SK-N-MC (cell line): ENCODE data around the gene SENP8.

Experiments used
- DNase-seq: peaks from one replicate; pipeline ENCODE4 v3.0.0-alpha.2; 2011; ENCODE audit warnings: low read depth, low spot score
- H3K27ac ChIP-seq: fragments of 200-600 bp; sonication (generic); 2 replicates; pipeline ENCODE4 v1.5.1; 2016; ENCODE audit warnings: mixed run types
- H3K36me3 ChIP-seq: fragments of 200-600 bp; sonication (generic); 2 replicates; pipeline ENCODE4 v1.6.1; 2017; ENCODE audit warnings: antibody characterized with exemption, low read length, mixed read lengths; ENCODE audit not compliant: insufficient read depth
- H3K4me3 ChIP-seq: fragments of 200-600 bp; sonication (generic); 2 replicates; pipeline ENCODE4 v1.5.1; 2016
- H3K9ac ChIP-seq: fragments of 200-600 bp; sonication (generic); 2 replicates; pipeline ENCODE4 v1.8.0; 2017; ENCODE audit warnings: mixed run types, mixed read lengths; ENCODE audit not compliant: insufficient read length
- H3K9me3 ChIP-seq: fragments of 200-600 bp; sonication (generic); 2 replicates; pipeline ENCODE4 v1.6.1; 2017; ENCODE audit warnings: low read depth, mild to moderate bottlenecking, antibody characterized with exemption, low read length, moderate library complexity, mixed read lengths
- EZH2 ChIP-seq: fragments of 200-600 bp; sonication (generic); IDR thresholded peaks from one replicate; pipeline ENCODE4 v1.6.1; 2017; ENCODE audit warnings: antibody characterized with exemption
- FOXP2 ChIP-seq: optimal IDR thresholded peaks from 2 replicates; pipeline ENCODE3; 2011; ENCODE audit warnings: mild to moderate bottlenecking, moderate library complexity; ENCODE audit not compliant: insufficient read depth; ENCODE audit errors: extremely low read length, control extremely low read depth
- POLR2AphosphoS5 ChIP-seq: IDR thresholded peaks from 2 replicates; pipeline ENCODE4 v1.6.1; 2012; ENCODE audit warnings: mild to moderate bottlenecking, low read depth, low read length, borderline replicate concordance

SENP8 gene

GRCh38 chr15:72173864-72174550 is 55.8 kb downstream of the SENP8 start:
- no peaks in the 10 kb centered on the region for H3K36me3 ChIP-seq
- TF ChIP-seq POLR2AphosphoS5, result no peak
- no peak for TF ChIP-seq FOXP2
- no peak for TF ChIP-seq EZH2
- H3K9ac ChIP-seq, result no peak overlapping the region
- no peak overlapping the region for H3K27ac ChIP-seq
- H3K4me3 ChIP-seq, result no peak overlapping the region
- DNase-seq, result no peak
- no peaks in the 10 kb centered on the region for H3K9me3 ChIP-seq

GRCh38 chr15:72174551-72175165 is 56.5 kb downstream of the SENP8 start:
- no peak for TF ChIP-seq FOXP2
- no peak for TF ChIP-seq EZH2
- TF ChIP-seq POLR2AphosphoS5, result no peak
- no peak overlapping the region for H3K27ac ChIP-seq

DNA sequence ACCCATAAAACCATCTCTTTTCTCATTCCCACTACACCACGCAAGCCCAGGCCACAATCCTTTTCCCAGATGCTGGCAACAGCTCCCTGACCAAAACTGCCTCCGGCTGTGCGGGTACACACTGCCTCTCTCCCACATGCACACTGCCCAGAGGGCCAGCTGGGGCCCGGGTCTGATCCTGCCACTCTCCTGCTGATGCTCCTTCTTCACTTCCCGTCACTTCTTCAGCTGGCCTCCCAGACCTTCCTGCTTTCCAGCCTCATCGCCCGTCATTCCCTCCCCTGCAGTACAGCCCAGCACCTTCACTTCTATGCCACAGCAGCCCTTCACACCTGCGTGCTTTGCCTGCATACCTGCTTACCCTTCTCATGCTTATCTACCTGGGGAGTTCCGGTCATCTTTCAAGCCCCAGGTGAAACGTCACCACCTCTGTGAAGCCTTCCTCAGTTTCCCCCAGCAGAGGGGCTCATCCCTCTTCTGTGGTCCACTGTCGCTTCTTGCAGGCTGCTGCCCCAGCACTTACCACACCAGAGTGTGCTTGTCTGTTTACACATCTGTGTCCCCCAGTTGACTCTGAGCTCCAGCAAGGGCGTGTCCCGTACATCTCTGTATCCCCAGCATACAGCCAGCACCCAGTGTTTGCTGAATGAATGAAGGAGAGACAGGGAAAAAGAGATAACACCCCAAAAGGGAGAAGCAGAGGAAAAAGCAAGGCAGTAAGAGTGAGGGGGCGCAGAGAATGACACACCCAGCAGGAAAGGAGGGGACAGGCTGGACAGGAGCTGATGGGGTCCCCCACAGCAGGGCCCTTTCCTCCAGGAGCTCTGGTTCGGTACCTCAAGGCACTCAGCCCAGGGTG is 57.2 kb downstream of the SENP8 start:
- no peak overlapping the region for H3K4me3 ChIP-seq
- H3K36me3 ChIP-seq, result no peaks in the 10 kb centered on the region
- no peak overlapping the region for H3K9ac ChIP-seq
- DNase-seq, result no peak
- no peak for TF ChIP-seq EZH2
- TF ChIP-seq FOXP2, result no peak
- TF ChIP-seq POLR2AphosphoS5, result no peak
- no peak overlapping the region for H3K27ac ChIP-seq
- no peaks in the 10 kb centered on the region for H3K9me3 ChIP-seq

More at GRCh38 chr15:72174551-72175165, 56.5 kb downstream of the SENP8 start:
- no peak overlapping the region for H3K4me3 ChIP-seq
- no peak for DNase-seq
- no peaks in the 10 kb centered on the region for H3K36me3 ChIP-seq
- H3K9me3 ChIP-seq, result no peaks in the 10 kb centered on the region
- no peak overlapping the region for H3K9ac ChIP-seq

DNA sequence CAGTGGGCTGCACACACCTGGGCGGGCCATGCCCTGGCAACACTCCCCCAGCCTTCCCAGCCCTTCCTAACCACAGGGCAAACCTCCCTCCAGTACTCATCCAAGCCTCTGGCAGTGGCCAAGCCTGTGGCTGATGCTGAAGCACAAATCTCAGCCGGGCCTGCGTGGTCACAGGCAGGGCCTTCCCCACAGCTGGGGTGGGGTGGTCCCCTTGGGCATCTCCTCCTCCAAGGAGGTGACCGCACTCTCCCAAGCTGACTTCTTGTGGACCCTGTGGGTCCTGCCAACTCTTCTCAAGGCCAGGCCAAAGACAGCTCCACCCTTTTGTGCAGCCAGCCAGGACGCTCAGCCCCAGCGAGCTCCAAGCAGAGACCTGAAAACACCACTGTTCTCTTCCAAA is 58.0 kb downstream of the SENP8 start:
- TF ChIP-seq POLR2AphosphoS5 (no peak), FOXP2 (no peak), EZH2 (no peak)
- Histone ChIP-seq H3K27ac (no peak overlapping the region), H3K36me3 (no peaks in the 10 kb centered on the region), H3K9me3 (no peaks in the 10 kb centered on the region), H3K4me3 (no peak overlapping the region), H3K9ac (no peak overlapping the region)
- DNase-seq, result no peak

DNA sequence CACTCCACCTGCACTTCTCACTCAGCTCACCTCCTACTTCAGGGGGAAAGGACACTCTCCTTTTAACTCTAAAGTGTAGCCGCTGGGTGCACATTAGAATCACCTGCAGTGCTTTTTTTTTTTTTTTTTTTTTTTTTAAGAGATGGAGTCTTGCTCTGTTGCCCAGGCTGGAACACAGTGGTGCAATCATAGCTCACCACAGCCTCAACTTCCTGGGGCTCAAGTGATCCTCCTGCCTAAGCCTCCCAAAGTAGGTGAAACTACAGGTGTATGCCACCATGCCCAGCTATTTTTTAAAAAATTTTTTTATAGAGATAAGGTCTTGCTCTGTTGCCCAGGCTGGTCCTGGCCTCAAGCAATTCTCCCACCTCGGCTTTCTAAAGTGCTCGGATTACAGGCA is 58.5 kb downstream of the SENP8 start:
- DNase-seq, result no peak
- H3K4me3 ChIP-seq, result no peak overlapping the region
- no peak overlapping the region for H3K27ac ChIP-seq
- no peaks in the 10 kb centered on the region for H3K9me3 ChIP-seq
- no peaks in the 10 kb centered on the region for H3K36me3 ChIP-seq
- TF ChIP-seq EZH2 (no peak), POLR2AphosphoS5 (no peak), FOXP2 (no peak)
- H3K9ac ChIP-seq, result no peak overlapping the region

GRCh38 chr15:72178976-72179585 is 60.9 kb downstream of the SENP8 start:
- H3K9ac ChIP-seq, result no peak overlapping the region
- no peak for DNase-seq
- H3K4me3 ChIP-seq, result no peak overlapping the region
- H3K27ac ChIP-seq, result no peak overlapping the region
- no peaks in the 10 kb centered on the region for H3K36me3 ChIP-seq
- TF ChIP-seq EZH2, result no peak
- TF ChIP-seq POLR2AphosphoS5, result no peak
- TF ChIP-seq FOXP2, result no peak
- H3K9me3 ChIP-seq, result no peaks in the 10 kb centered on the region

GRCh38 chr15:72179950-72180581 is 61.9 kb downstream of the SENP8 start:
- no peak for TF ChIP-seq POLR2AphosphoS5
- TF ChIP-seq FOXP2, result no peak
- no peak for TF ChIP-seq EZH2
- no peak overlapping the region for H3K27ac ChIP-seq
- H3K36me3 ChIP-seq, result no peaks in the 10 kb centered on the region
- H3K4me3 ChIP-seq, result no peak overlapping the region
- no peaks in the 10 kb centered on the region for H3K9me3 ChIP-seq
- no peak overlapping the region for H3K9ac ChIP-seq
- DNase-seq, result no peak
